HK-2 (cell line): ENCODE results near the gene GALNT11.
"Not testable (repeated sequence)": the region's sequence is repeated elsewhere in the genome, so short reads cannot be mapped to it uniquely, and the experiment has no call there.

Experiments used
- DNase-seq: peaks from one replicate; pipeline ENCODE4 v3.0.0-alpha.2; 2018; ENCODE audit not compliant: unreplicated experiment

The GALNT11 gene

GRCh38 chr7:152075379-152075778, 49.9 kb downstream of the GALNT11 start:
- DNase-seq = not testable (repeated sequence)

- no peak for DNase-seq
Observed at GRCh38 chr7:152076324-152076821, 50.9 kb downstream of the GALNT11 start.

- DNase-seq = peak; percentile 6
Observed at GRCh38 chr7:152076940-152077933, 51.8 kb downstream of the GALNT11 start.

- DNase-seq = no peak
Observed at GRCh38 chr7:152078025-152078424, 52.6 kb downstream of the GALNT11 start.

- no peak for DNase-seq
Observed at GRCh38 chr7:152078786-152079185, 53.3 kb downstream of the GALNT11 start.

- no peak for DNase-seq
Observed at GRCh38 chr7:152081088-152081487, 55.6 kb downstream of the GALNT11 start.

GRCh38 chr7:152082073-152082721, 56.7 kb downstream of the GALNT11 start:
- not testable (repeated sequence) for DNase-seq

- DNase-seq = peak; percentile 24
Observed at GRCh38 chr7:152085131-152085530, 59.7 kb downstream of the GALNT11 start.

- no peak for DNase-seq
Observed at GRCh38 chr7:152086513-152086912, 61.0 kb downstream of the GALNT11 start.

GRCh38 chr7:152089183-152089582, 63.7 kb downstream of the GALNT11 start:
- no peak for DNase-seq

- DNase-seq = no peak
Observed at GRCh38 chr7:152090747-152091146, 65.3 kb downstream of the GALNT11 start.

GRCh38 chr7:152093717-152094116, 68.2 kb downstream of the GALNT11 start:
- DNase-seq = no peak

- no peak for DNase-seq
Observed at GRCh38 chr7:152095771-152096170, 70.3 kb downstream of the GALNT11 start.

- DNase-seq = no peak
Observed at GRCh38 chr7:152097330-152097729, 71.9 kb downstream of the GALNT11 start.

- no peak for DNase-seq
Observed at GRCh38 chr7:152103066-152103465, 77.6 kb downstream of the GALNT11 start.

GRCh38 chr7:152103691-152104090, 78.2 kb downstream of the GALNT11 start:
- DNase-seq = no peak

- DNase-seq = no peak
Observed at GRCh38 chr7:152105205-152105604, 79.7 kb downstream of the GALNT11 start.

- no peak for DNase-seq
Observed at GRCh38 chr7:152106990-152107389, 81.5 kb downstream of the GALNT11 start.

GRCh38 chr7:152107945-152108344, 82.5 kb downstream of the GALNT11 start:
- DNase-seq = no peak

- no peak for DNase-seq
Observed at GRCh38 chr7:152108359-152108758, 82.9 kb downstream of the GALNT11 start.

GRCh38 chr7:152112829-152113228, 87.4 kb downstream of the GALNT11 start:
- no peak for DNase-seq

- no peak for DNase-seq
Observed at GRCh38 chr7:152115021-152115718, 89.7 kb downstream of the GALNT11 start.
